IMR-90 (cell line): ENCODE results near the gene TECPR2. TPM values are rescaled to one million over a fixed set of nuclear protein-coding genes. Genes with fewer than 3 reads are reported as not detected.

Experiments used
- ATAC-seq: fragments of 200-7000 bp; cut with Tn5 transposase; 2 replicates; pipeline ENCODE4 v1.9.1; 2020; ENCODE audit warnings: low read depth, mild to moderate bottlenecking, moderate library complexity
- BruUV-seq: library from RNA; stranded (reverse); fragments of 400-500 nt; replicated peaks from 2 replicates; lab custom pipeline; 2021; lab: Mats Ljungman, UMichigan
- CTCF ChIA-PET: fragments of 300-600 bp; formaldehyde crosslinking; extraction: SDS; loops from one replicate; lab custom pipeline; 2021; ENCODE audit warnings: antibody characterized with exemption; lab: Yijun Ruan, JAX
- POLR2A ChIA-PET: fragments of 300-600 bp; sonication (Branson Sonifier 250); formaldehyde crosslinking; loops from one replicate; lab custom pipeline; 2022; ENCODE audit warnings: antibody characterized with exemption; ENCODE audit not compliant: unreplicated experiment; lab: Charles Lee
- DNase-seq: peaks from one replicate; pipeline ENCODE4 v3.0.0; 2013
- H2AFZ ChIP-seq: replicated peaks from 2 replicates; pipeline ENCODE3; 2013; ENCODE audit warnings: low read length, mild to moderate bottlenecking; ENCODE audit not compliant: poor library complexity
- H2AK5ac ChIP-seq: 2 replicates; pipeline ENCODE4 v1.6.1; 2013; ENCODE audit warnings: low read depth, low read length, inconsistent platforms
- H2AK9ac ChIP-seq: replicated peaks from 2 replicates; pipeline ENCODE3; 2013; ENCODE audit warnings: mild to moderate bottlenecking, low read depth, low read length, moderate library complexity; ENCODE audit not compliant: poor library complexity
- H2BK120ac ChIP-seq: 2 replicates; pipeline ENCODE4 v1.6.1; 2013; ENCODE audit warnings: low read depth, low read length, inconsistent platforms
- H2BK15ac ChIP-seq: 3 replicates; pipeline ENCODE4 v1.6.1; 2013; ENCODE audit warnings: low read depth, low read length, inconsistent platforms
- H2BK20ac ChIP-seq: 2 replicates; pipeline ENCODE4 v1.6.1; 2013; ENCODE audit warnings: low read depth, mild to moderate bottlenecking, inconsistent platforms, low read length, moderate library complexity
- H2BK5ac ChIP-seq: 2 replicates; pipeline ENCODE4 v1.6.1; 2013; ENCODE audit warnings: mild to moderate bottlenecking, low read depth, low read length, inconsistent platforms; ENCODE audit not compliant: poor library complexity, severe bottlenecking
- H3K14ac ChIP-seq: replicated peaks from 2 replicates; pipeline ENCODE4 v1.6.1; 2013; ENCODE audit warnings: low read depth, low read length, inconsistent platforms
- H3K18ac ChIP-seq: 2 replicates; pipeline ENCODE4 v1.6.1; 2013; ENCODE audit warnings: low read depth, low read length, control low read depth
- H3K23ac ChIP-seq: 2 replicates; pipeline ENCODE4 v1.6.1; 2013; ENCODE audit warnings: low read depth, low read length, inconsistent platforms
- H3K27ac ChIP-seq: 2 replicates; pipeline ENCODE4 v1.5.1; 2013; ENCODE audit warnings: mild to moderate bottlenecking, control low read depth, low read length; ENCODE audit not compliant: insufficient read depth
- H3K27me3 ChIP-seq: 2 replicates; pipeline ENCODE4 v1.6.1; 2013; ENCODE audit warnings: low read length; ENCODE audit not compliant: control insufficient read depth, insufficient read depth
- H3K36me3 ChIP-seq: 2 replicates; pipeline ENCODE4 v1.6.1; 2013; ENCODE audit warnings: low read length, mixed read lengths; ENCODE audit not compliant: control insufficient read depth, insufficient read depth
- H3K4ac ChIP-seq: 2 replicates; pipeline ENCODE4 v1.6.1; 2013; ENCODE audit warnings: low read depth, low read length, inconsistent platforms
- H3K4me1 ChIP-seq: 2 replicates; pipeline ENCODE4 v1.6.1; 2013; ENCODE audit warnings: low read length, mixed read lengths; ENCODE audit not compliant: control insufficient read depth, insufficient read depth
- H3K4me2 ChIP-seq: 2 replicates; pipeline ENCODE4 v1.6.1; 2013; ENCODE audit warnings: low read depth, mild to moderate bottlenecking, control low read depth, low read length, moderate library complexity
- H3K4me3 ChIP-seq: 2 replicates; pipeline ENCODE4 v1.5.1; 2013; ENCODE audit warnings: low read depth, mild to moderate bottlenecking, control low read depth, low read length, moderate library complexity; ENCODE audit not compliant: insufficient read depth
- H3K56ac ChIP-seq: 2 replicates; pipeline ENCODE4 v1.6.1; 2013; ENCODE audit warnings: low read length, inconsistent platforms; ENCODE audit not compliant: insufficient read depth; ENCODE audit errors: extremely low read depth
- H3K79me1 ChIP-seq, 2 experiments: 2 replicates each; pipeline ENCODE4 v1.6.1; 2013; ENCODE audit warnings: low read length in 2 of 2, inconsistent platforms in 1 of 2, low read depth in 1 of 2
- H3K9ac ChIP-seq: 2 replicates; pipeline ENCODE4 v1.6.1; 2013; ENCODE audit warnings: low read depth, low read length, control low read depth
- H3K9me1 ChIP-seq: 2 replicates; pipeline ENCODE4 v1.6.1; 2013; ENCODE audit warnings: low read length, inconsistent platforms; ENCODE audit not compliant: insufficient read depth
- H3K9me3 ChIP-seq: 2 replicates; pipeline ENCODE4 v1.6.1; 2013; ENCODE audit warnings: low read length; ENCODE audit not compliant: control insufficient read depth, insufficient read depth
- H4K20me1 ChIP-seq: 2 replicates; pipeline ENCODE4 v1.6.1; 2013; ENCODE audit warnings: low read length, inconsistent platforms; ENCODE audit not compliant: insufficient read depth
- H4K5ac ChIP-seq: 2 replicates; pipeline ENCODE4 v1.6.1; 2013; ENCODE audit warnings: mild to moderate bottlenecking, low read depth, low read length, control low read depth
- H4K8ac ChIP-seq, 2 experiments: 2 replicates each; pipeline ENCODE4 v1.6.1; 2013; ENCODE audit warnings: low read depth in 2 of 2, low read length in 2 of 2, control low read depth in 1 of 2, inconsistent platforms in 1 of 2
- H4K91ac ChIP-seq: 2 replicates; pipeline ENCODE4 v1.6.1; 2013; ENCODE audit warnings: low read depth, low read length, inconsistent platforms; ENCODE audit not compliant: insufficient read depth
- BHLHE40 ChIP-seq: fragments of 150-350 bp; IDR thresholded peaks from 2 replicates; pipeline ENCODE4 v1.6.1; 2016; ENCODE audit warnings: mild to moderate bottlenecking, low read depth, low read length
- CEBPB ChIP-seq: IDR thresholded peaks from 2 replicates; pipeline ENCODE4 v1.6.1; 2012; ENCODE audit warnings: low read depth, low read length, improper control_type of control experiment
- CHD1 ChIP-seq: IDR thresholded peaks from 2 replicates; pipeline ENCODE4 v1.6.1; 2012; ENCODE audit warnings: low read depth, low read length, improper control_type of control experiment
- CTCF ChIP-seq: conservative IDR thresholded peaks from 2 replicates; pipeline ENCODE4 v1.5.1; 2012; ENCODE audit warnings: mild to moderate bottlenecking, low read depth, low read length, improper control_type of control experiment
- ELK1 ChIP-seq: fragments of 150-350 bp; IDR thresholded peaks from 2 replicates; pipeline ENCODE4 v1.6.1; 2016; ENCODE audit warnings: low read depth, mild to moderate bottlenecking, low read length, moderate library complexity, borderline replicate concordance
- FOS ChIP-seq: fragments of 150-350 bp; IDR thresholded peaks from 2 replicates; pipeline ENCODE4 v1.6.1; 2016; ENCODE audit warnings: low read depth, low read length
- MAFK ChIP-seq: IDR thresholded peaks from 2 replicates; pipeline ENCODE4 v1.6.1; 2012; ENCODE audit warnings: low read depth, low read length, improper control_type of control experiment
- MAZ ChIP-seq: IDR thresholded peaks from 2 replicates; pipeline ENCODE4 v1.6.1; 2012; ENCODE audit warnings: low read depth, mild to moderate bottlenecking, low read length, improper control_type of control experiment, moderate library complexity, borderline replicate concordance
- MXI1 ChIP-seq: IDR thresholded peaks from 2 replicates; pipeline ENCODE4 v1.6.1; 2012; ENCODE audit warnings: low read depth, mild to moderate bottlenecking, low read length, moderate library complexity, borderline replicate concordance
- NFE2L2 ChIP-seq: fragments of 150-350 bp; IDR thresholded peaks from 2 replicates; pipeline ENCODE4 v1.6.1; 2016; ENCODE audit warnings: low read depth, mild to moderate bottlenecking, low read length
- POLR2A ChIP-seq: IDR thresholded peaks from 2 replicates; pipeline ENCODE4 v1.6.1; 2012; ENCODE audit warnings: mild to moderate bottlenecking, low read depth, low read length
- RAD21 ChIP-seq: IDR thresholded peaks from 2 replicates; pipeline ENCODE4 v1.6.1; 2012; ENCODE audit warnings: low read length, improper control_type of control experiment
- RCOR1 ChIP-seq: IDR thresholded peaks from 2 replicates; pipeline ENCODE4 v1.6.1; 2012; ENCODE audit warnings: mild to moderate bottlenecking, low read length, improper control_type of control experiment; ENCODE audit not compliant: insufficient replicate concordance
- RFX5 ChIP-seq: IDR thresholded peaks from 2 replicates; pipeline ENCODE4 v1.8.0; 2012; ENCODE audit warnings: low read depth, mild to moderate bottlenecking, low read length, moderate library complexity
- SMC3 ChIP-seq: fragments of 150-350 bp; IDR thresholded peaks from 2 replicates; pipeline ENCODE4 v1.6.1; 2016; ENCODE audit warnings: low read depth, mild to moderate bottlenecking, antibody characterized with exemption, low read length, moderate library complexity
- USF2 ChIP-seq: fragments of 150-350 bp; IDR thresholded peaks from 2 replicates; pipeline ENCODE4 v1.6.1; 2017; ENCODE audit warnings: mild to moderate bottlenecking, antibody characterized with exemption, low read length, low read depth
- WGBS, 2 experiments: methylation state at CpG; one replicate each; pipeline versions ENCODE4 v1.1.5 to v1.1.7; 2013; ENCODE audit warnings: missing lambda C conversion rate in 2 of 2; ENCODE audit not compliant: insufficient read length in 1 of 2; ENCODE audit errors: extremely low coverage in 2 of 2; 5-methylcytosine and 5-hydroxymethylcytosine counted together
- dilution Hi-C: fragments of 300-500 bp; cut with HindIII; formaldehyde crosslinking; loops from one replicate; pipeline ENCODE4 v1.14.3; 2018; ENCODE audit warnings: low sequenced_read_pairs; ENCODE audit not compliant: unreplicated experiment
- in situ Hi-C: fragments of 300-500 bp; cut with MboI; formaldehyde crosslinking; loops from 3 replicates; pipeline ENCODE4 v1.14.3; 2019; ENCODE audit warnings: low sequenced_read_pairs, inconsistent platforms, mixed read lengths
- intact Hi-C: fragments of 100-400 bp; cut with micrococcal nuclease; formaldehyde crosslinking; loops from 2 replicates; pipeline ENCODE4 v1.10.0; 2022
- polyA plus RNA-seq, 3 experiments: library from polyadenylated mRNA; depleted of rRNA; stranded (reverse); fragments of >200 nt; gene quantifications; 2 replicates each; pipeline ENCODE4 v1.2.3, GENCODE V29; 2012; ENCODE audit warnings: low replicate concordance in 1 of 3
- total RNA-seq: library from RNA; depleted of rRNA; stranded (reverse); fragments of >200 nt; gene quantifications from 2 replicates; pipeline ENCODE4 v1.2.3, GENCODE V29; 2012

Gene TECPR2
- total and polyA plus RNA-seq, 2 of the 4 experiments (the other 2 are of a cell fraction), result 9.5 to 11.7 TPM

- Histone ChIP-seq H3K4me1 (peaks cover 2% of the 10 kb centered on the region; the same call in 1 of the 2 replicates), H4K8ac (no peak overlapping the region), H4K5ac (no peak overlapping the region), H3K56ac (no peak overlapping the region), H3K18ac (no peak overlapping the region), H3K4me3 (no peak overlapping the region), H3K9ac (no peak overlapping the region), H2AK9ac (no peak overlapping the region), H3K36me3 (peaks cover 1% of the 10 kb centered on the region; the same call in 1 of the 2 replicates), H2AFZ (no peak overlapping the region), H2BK120ac (no peak overlapping the region), H3K23ac (no peak overlapping the region), H3K9me1 (no peaks in the 10 kb centered on the region), H2AK5ac (no peak overlapping the region), H3K14ac (no peak overlapping the region), H3K4me2 (no peak overlapping the region), H4K20me1 (peaks cover 3% of the 10 kb centered on the region), H3K9me3 (no peaks in the 10 kb centered on the region), H3K79me1 (peaks cover 0 to 8% of the 10 kb centered on the region in 2 experiments; a peak in 1 of 4 replicates), H4K91ac (no peak overlapping the region), H3K27ac (no peak overlapping the region), H2BK5ac (no peak overlapping the region), H2BK20ac (no peak overlapping the region), H3K27me3 (no peaks in the 10 kb centered on the region), H2BK15ac (no peak overlapping the region), H3K4ac (no peak overlapping the region)
- in situ Hi-C loops, result no loop called here
- no peak for TF ChIP-seq NFE2L2
- no peak for TF ChIP-seq SMC3
- no peak for TF ChIP-seq RFX5
- TF ChIP-seq FOS, result no peak
- TF ChIP-seq CTCF, result no peak
- no peak for TF ChIP-seq USF2
- TF ChIP-seq RAD21, result no peak
- TF ChIP-seq POLR2A, result no peak
- no peak for TF ChIP-seq MXI1
- TF ChIP-seq RCOR1, result no peak
- no peak for TF ChIP-seq CHD1
- TF ChIP-seq MAFK, result no peak
- TF ChIP-seq ELK1, result no peak
- TF ChIP-seq BHLHE40, result no peak
- TF ChIP-seq CEBPB, result no peak
- no peak for TF ChIP-seq MAZ
- BruUV-seq, result no TSS peak
- DNase-seq, result no peak
- ChIA-PET POLR2A (interaction anchor here (0.6 kb wide), 1 partner anchor 14 kb away, joined by 3 read pairs; no protein-coding TSS in a partner anchor), CTCF (interaction anchor here (0.6 kb wide), 1 partner anchor 29 kb away, joined by 3 read pairs; no protein-coding TSS in a partner anchor)
- 20% methylated on average over 1 of the region's 7 CpGs; no CpG with 5 or more reads in 1 of the 2 experiments for WGBS, 2 experiments
- ATAC-seq, result no peak
- intact Hi-C loops, result no loop called here
- dilution Hi-C loops, result no loop called here
These were observed 124.5 kb downstream of the TECPR2 start for GRCh38 chr14:102487204-102487577.
